Thyroid gland (tissue), 4 donors: ENCODE measurements around the gene ZBTB49. TPM values are rescaled to one million over a fixed set of nuclear protein-coding genes. Genes with fewer than 3 reads are reported as not detected.
A peak's percentile ranks its signal among the peaks of the same experiment; 100 is the strongest.

Experiments used
- DNase-seq, 2 donors: peaks; one replicate each; pipeline ENCODE4 v3.0.0-alpha.2; 2019
- H3K27ac ChIP-seq, 3 donors: fragments of 200-600 bp; sonication (generic); 1 replicate in 2 of 3; 2 replicates in 1 of 3; pipeline ENCODE4 v1.5.1; 2016 to 2019; ENCODE audit warnings: mild to moderate bottlenecking in 1 of 3, moderate library complexity in 1 of 3
- H3K27me3 ChIP-seq: fragments of 200-600 bp; sonication (generic); one replicate; pipeline ENCODE4 v1.5.1; 2019
- H3K36me3 ChIP-seq, 2 donors: fragments of 200-600 bp; sonication (generic); one replicate each; pipeline ENCODE4 v1.5.1; 2016 to 2019
- H3K4me1 ChIP-seq, 2 donors: fragments of 200-600 bp; sonication (generic); one replicate each; pipeline ENCODE4 v1.5.1; 2017 to 2019
- H3K4me3 ChIP-seq, 3 donors: fragments of 200-600 bp; sonication (generic); replicated peaks in 1 of 3; 1 replicate in 2 of 3; 2 replicates in 1 of 3; pipeline ENCODE4 v1.5.1; 2016; ENCODE audit warnings: mild to moderate bottlenecking in 1 of 3
- H3K9me3 ChIP-seq: fragments of 200-600 bp; sonication (generic); one replicate; pipeline ENCODE4 v1.5.1; 2017
- CTCF ChIP-seq, 6 experiments: fragments of 200-600 bp in 3 of 6; fragments of 450-650 bp in 3 of 6; sonication (generic) in 3 of 6; IDR thresholded peaks; one replicate each; pipeline ENCODE4 v1.5.1; 2016 to 2019; ENCODE audit warnings: antibody characterized with exemption in 6 of 6, mild to moderate bottlenecking in 2 of 6, inconsistent platforms in 1 of 6, moderate library complexity in 1 of 6
- POLR2A ChIP-seq, 2 donors: fragments of 450-650 bp; IDR thresholded peaks; one replicate each; pipeline ENCODE4 v1.6.1; 2017; ENCODE audit warnings: antibody characterized with exemption in 2 of 2, mild to moderate bottlenecking in 2 of 2, moderate library complexity in 1 of 2
- WGBS, 2 donors: methylation state at CpG; one replicate each; pipeline ENCODE4 v1.1.5; 2017; 5-methylcytosine and 5-hydroxymethylcytosine counted together
- intact Hi-C: fragments of 100-400 bp; cut with DNase I; formaldehyde crosslinking; loops from one replicate; pipeline ENCODE4 v1.15.1; 2023
- total RNA-seq, 4 donors: library from RNA; depleted of rRNA; stranded (reverse); fragments of >200 nt; gene quantifications; one replicate each; pipeline ENCODE4 v1.2.3, GENCODE V29; 2016

The ZBTB49 gene
- total RNA-seq, 4 donors from 2014 or later, result 7.5 to 21.7 (median 9.2) TPM

DNA sequence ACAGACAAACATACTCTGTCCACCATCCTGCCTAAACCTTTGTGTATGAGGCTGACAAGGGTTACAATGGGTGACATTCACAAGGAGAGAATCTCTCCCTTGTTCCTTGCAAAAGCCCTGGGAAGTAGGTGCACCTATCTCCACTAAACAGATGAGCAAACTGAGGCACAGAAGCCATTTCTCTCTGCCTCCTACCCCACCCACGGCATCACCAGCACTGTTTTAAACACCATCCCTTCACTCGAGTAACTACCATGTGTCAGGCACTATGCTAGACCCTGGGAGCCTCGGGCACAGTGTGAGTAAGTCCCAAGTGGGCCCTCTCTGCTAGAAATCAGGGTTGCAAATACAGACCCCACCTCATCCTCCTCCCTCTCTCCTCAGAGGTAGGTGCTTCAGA, 996 bp upstream of the ZBTB49 start:
- TF ChIP-seq POLR2A (IDR thresholded peaks at IDR 0.05) (no peak), CTCF (IDR thresholded peaks at IDR 0.05) (no peak)
- intact Hi-C loops, result loop anchor here (5.0 kb wide), 1 partner anchor 42 kb away; the partner anchor contains the start of gene TMEM128
- Histone ChIP-seq H3K9me3 (no peaks in the 10 kb centered on the region), H3K27ac (no peak overlapping the region), H3K4me1 (peaks cover 17 to 18% of the 10 kb centered on the region in 2 donors), H3K27me3 (no peaks in the 10 kb centered on the region), H3K36me3 (peaks cover 0 to 7% of the 10 kb centered on the region in 2 donors), H3K4me3 (peak overlapping the region in 1 of 3 donors; percentile 89)
- 23 to 40% methylated on average over 3 of the region's 3 CpGs for WGBS, 2 donors
- no peak for DNase-seq

DNA sequence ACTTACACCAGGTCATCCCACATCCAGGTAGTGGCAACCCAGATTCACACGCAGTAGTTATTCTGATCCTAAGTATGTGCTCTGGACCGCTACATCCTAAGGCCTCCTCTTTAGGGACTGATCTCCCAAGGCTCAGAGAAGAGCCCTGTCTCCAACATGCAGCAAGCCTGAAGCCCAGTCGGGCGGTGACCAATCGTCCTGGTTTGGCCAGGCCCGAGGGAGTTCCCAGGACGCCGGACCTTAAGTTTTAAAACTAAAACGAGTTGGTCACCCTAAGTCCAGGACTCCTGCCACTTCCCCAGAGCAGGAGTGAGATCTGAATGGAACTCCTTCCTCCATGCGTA, 482 bp upstream of the ZBTB49 start:
- TF ChIP-seq POLR2A (IDR thresholded peaks at IDR 0.05) (no peak), CTCF (IDR thresholded peaks at IDR 0.05) (no peak)
- peak overlapping the region; percentile 35 to 89 (median 89) for H3K4me3 ChIP-seq
- no peaks in the 10 kb centered on the region for H3K9me3 ChIP-seq
- peaks cover 17 to 18% of the 10 kb centered on the region in 2 donors for H3K4me1 ChIP-seq
- whole genome bisulfite sequencing, 2 donors, result 0% methylated on average over 5 to 6 of the region's 10 CpGs
- H3K27ac ChIP-seq, result peak overlapping the region in 1 of 3 donors; percentile 44
- intact Hi-C loops, result loop anchor here (5.0 kb wide), 1 partner anchor 42 kb away; the partner anchor contains the start of gene TMEM128
- DNase-seq, result peak in 1 of 2 donors; percentile 4
- peaks cover 0 to 6% of the 10 kb centered on the region in 2 donors for H3K36me3 ChIP-seq
- H3K27me3 ChIP-seq, result no peaks in the 10 kb centered on the region

- Histone ChIP-seq H3K9me3 (no peaks in the 10 kb centered on the region), H3K27me3 (no peaks in the 10 kb centered on the region), H3K27ac (no peak overlapping the region), H3K4me3 (no peak overlapping the region), H3K36me3 (no peaks in the 10 kb centered on the region), H3K4me1 (peaks cover 17 to 18% of the 10 kb centered on the region in 2 donors)
- intact Hi-C loops, result no loop called here
- WGBS, 2 donors, result 95 to 100% methylated on average over 3 of the region's 3 CpGs
- no peak for DNase-seq
- TF ChIP-seq CTCF (IDR thresholded peaks at IDR 0.05), result no peak
- no peak for TF ChIP-seq POLR2A (IDR thresholded peaks at IDR 0.05)
These were observed 3.2 kb downstream of the ZBTB49 start for GRCh38 chr4:4293279-4293678.

GRCh38 chr4:4296283-4296846, 6.3 kb downstream of the ZBTB49 start:
- H3K27me3 ChIP-seq, result no peaks in the 10 kb centered on the region
- WGBS, 2 donors, result 99% methylated on average over 5 of the region's 5 CpGs
- H3K36me3 ChIP-seq, result no peaks in the 10 kb centered on the region
- H3K9me3 ChIP-seq, result no peaks in the 10 kb centered on the region
- TF ChIP-seq POLR2A (IDR thresholded peaks at IDR 0.05) (no peak), CTCF (IDR thresholded peaks at IDR 0.05) (no peak)
- intact Hi-C loops, result no loop called here
- H3K27ac ChIP-seq, result no peak overlapping the region
- no peak for DNase-seq
- H3K4me3 ChIP-seq, result no peak overlapping the region
- H3K4me1 ChIP-seq, result peaks cover under 1 to 2% of the 10 kb centered on the region in 2 donors

DNA sequence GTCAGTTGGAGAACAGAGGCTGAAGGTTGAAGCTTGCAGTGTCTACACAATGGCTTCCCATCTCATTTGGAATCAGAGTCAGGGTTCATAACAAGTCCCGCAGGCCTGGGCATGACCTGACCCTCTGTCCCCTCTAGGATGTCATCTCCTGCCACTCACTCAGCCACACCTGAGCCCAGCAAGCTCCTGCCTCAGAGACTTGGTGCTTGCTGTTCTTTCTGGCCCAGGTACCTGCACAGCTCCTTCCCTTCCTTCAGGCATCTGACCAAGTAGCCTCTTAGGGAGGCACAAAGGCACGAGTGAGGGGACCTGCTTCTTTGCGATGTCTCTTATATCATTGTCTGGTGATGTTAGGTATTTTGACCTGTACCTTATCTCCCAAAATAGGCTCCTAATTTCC, 9.0 kb downstream of the ZBTB49 start:
- intact Hi-C loops, result no loop called here
- TF ChIP-seq POLR2A (IDR thresholded peaks at IDR 0.05) (no peak), CTCF (IDR thresholded peaks at IDR 0.05) (no peak)
- DNase-seq, result no peak
- no peak overlapping the region for H3K27ac ChIP-seq
- peaks cover 14% of the 10 kb centered on the region in 2 donors for H3K36me3 ChIP-seq
- H3K4me1 ChIP-seq, result no peaks in the 10 kb centered on the region
- WGBS, 2 donors, result 89 to 95% methylated on average over 3 of the region's 3 CpGs
- no peaks in the 10 kb centered on the region for H3K27me3 ChIP-seq
- H3K4me3 ChIP-seq, result no peak overlapping the region
- H3K9me3 ChIP-seq, result no peaks in the 10 kb centered on the region
